Activated naive CD4-positive, alpha-beta T cell treated with Interleukin-2 at 50 U/mL for 16 hours (primary cell): ENCODE measurements around the gene CDK13.
A peak's percentile ranks its signal among the peaks of the same experiment; 100 is the strongest.

ENCODE experiments used
- DNase-seq: peaks from one replicate; pipeline ENCODE4 v3.0.0-alpha.2; 2020

The CDK13 gene

GRCh38 chr7:39950473-39951225, 593 bp downstream of the CDK13 start:
- peak; percentile 51 for DNase-seq

GRCh38 chr7:39951226-39952194, 1.5 kb downstream of the CDK13 start:
- DNase-seq = peak; percentile 70

GRCh38 chr7:39952374-39952773, 2.3 kb downstream of the CDK13 start:
- DNase-seq = no peak

- DNase-seq = no peak
Measured at GRCh38 chr7:39952803-39953202, 2.7 kb downstream of the CDK13 start.

- DNase-seq = no peak
Measured at GRCh38 chr7:39954694-39955093, 4.6 kb downstream of the CDK13 start.

GRCh38 chr7:39958038-39958437, 8.0 kb downstream of the CDK13 start:
- DNase-seq = no peak

GRCh38 chr7:39967406-39968161, 17.5 kb downstream of the CDK13 start:
- DNase-seq = no peak

GRCh38 chr7:39969431-39969830, 19.4 kb downstream of the CDK13 start:
- no peak for DNase-seq

GRCh38 chr7:39971924-39972323, 21.9 kb downstream of the CDK13 start:
- no peak for DNase-seq

GRCh38 chr7:39973801-39974200, 23.7 kb downstream of the CDK13 start:
- DNase-seq = no peak

- DNase-seq = no peak
Measured at GRCh38 chr7:39978230-39978934, 28.3 kb downstream of the CDK13 start.

- peak; percentile 8 for DNase-seq
Measured at GRCh38 chr7:39979406-39980073, 29.5 kb downstream of the CDK13 start.

GRCh38 chr7:39985398-39985918, 35.4 kb downstream of the CDK13 start:
- DNase-seq = no peak

- DNase-seq = no peak
Measured at GRCh38 chr7:39987641-39988347, 37.7 kb downstream of the CDK13 start.

- DNase-seq = no peak
Measured at GRCh38 chr7:40000734-40001315, 50.8 kb downstream of the CDK13 start.

- DNase-seq = no peak
Measured at GRCh38 chr7:40001649-40002048, 51.6 kb downstream of the CDK13 start.

- DNase-seq = no peak
Measured at GRCh38 chr7:40003597-40003996, 53.5 kb downstream of the CDK13 start.

- no peak for DNase-seq
Measured at GRCh38 chr7:40008223-40008815, 58.3 kb downstream of the CDK13 start.

GRCh38 chr7:40009301-40009700, 59.2 kb downstream of the CDK13 start:
- DNase-seq = no peak

GRCh38 chr7:40014376-40014775, 64.3 kb downstream of the CDK13 start:
- DNase-seq = no peak
